ENCODE results near the gene KMT5B.
A peak's percentile ranks its signal among the peaks of the same experiment; 100 is the strongest.

The KMT5B gene

GRCh38 chr11:68149417-68149816, 63.7 kb downstream of the KMT5B start:
- H3K4me1 ChIP-seq (ENCODE audit: control insufficient read depth in 5 of 5, insufficient read depth in 5 of 5, low read length in 5 of 5) = peaks cover 5 to 37% (median 25%) of the 10 kb centered on the region in 5 donors
- no peak overlapping the region for H3K27ac ChIP-seq (ENCODE audit: low read depth, low read length)
- no peak overlapping the region for H3K9ac ChIP-seq (ENCODE audit: low read length in 5 of 5)
- H3K27me3 ChIP-seq (ENCODE audit: control insufficient read depth in 5 of 5, insufficient read depth in 4 of 5, low read length in 5 of 5) = no peaks in the 10 kb centered on the region
- no peaks in the 10 kb centered on the region for H3K9me3 ChIP-seq (ENCODE audit: control insufficient read depth in 5 of 5, low read length in 5 of 5)
- H3K4me3 ChIP-seq (ENCODE audit: low read depth in 1 of 5, low read length in 5 of 5) = no peak overlapping the region
- H3K36me3 ChIP-seq (ENCODE audit: control insufficient read depth in 5 of 5, insufficient read depth in 5 of 5, low read length in 5 of 5) = no peaks in the 10 kb centered on the region

- Histone ChIP-seq H3K9me3 (ENCODE audit: control insufficient read depth in 5 of 5, low read length in 5 of 5) (no peaks in the 10 kb centered on the region), H3K27ac (ENCODE audit: low read depth, low read length) (no peak overlapping the region), H3K9ac (ENCODE audit: low read length in 5 of 5) (no peak overlapping the region), H3K36me3 (ENCODE audit: control insufficient read depth in 5 of 5, insufficient read depth in 5 of 5, low read length in 5 of 5) (no peaks in the 10 kb centered on the region), H3K4me1 (ENCODE audit: control insufficient read depth in 5 of 5, insufficient read depth in 5 of 5, low read length in 5 of 5) (peaks cover 5 to 37% (median 25%) of the 10 kb centered on the region in 5 donors), H3K27me3 (ENCODE audit: control insufficient read depth in 5 of 5, insufficient read depth in 4 of 5, low read length in 5 of 5) (no peaks in the 10 kb centered on the region), H3K4me3 (ENCODE audit: low read depth in 1 of 5, low read length in 5 of 5) (no peak overlapping the region)
These were observed 64.2 kb downstream of the KMT5B start for GRCh38 chr11:68148879-68149278.

GRCh38 chr11:68148071-68148805, 64.9 kb downstream of the KMT5B start:
- Histone ChIP-seq H3K4me3 (ENCODE audit: low read depth in 1 of 5, low read length in 5 of 5) (no peak overlapping the region), H3K9ac (ENCODE audit: low read length in 5 of 5) (no peak overlapping the region), H3K36me3 (ENCODE audit: control insufficient read depth in 5 of 5, insufficient read depth in 5 of 5, low read length in 5 of 5) (no peaks in the 10 kb centered on the region), H3K27me3 (ENCODE audit: control insufficient read depth in 5 of 5, insufficient read depth in 4 of 5, low read length in 5 of 5) (no peaks in the 10 kb centered on the region), H3K27ac (ENCODE audit: low read depth, low read length) (no peak overlapping the region), H3K9me3 (ENCODE audit: control insufficient read depth in 5 of 5, low read length in 5 of 5) (no peaks in the 10 kb centered on the region), H3K4me1 (ENCODE audit: control insufficient read depth in 5 of 5, insufficient read depth in 5 of 5, low read length in 5 of 5) (peaks cover 5 to 36% (median 25%) of the 10 kb centered on the region in 5 donors)

GRCh38 chr11:68146704-68147474, 66.2 kb downstream of the KMT5B start:
- peaks cover 5 to 29% (median 26%) of the 10 kb centered on the region in 5 donors for H3K4me1 ChIP-seq (ENCODE audit: control insufficient read depth in 5 of 5, insufficient read depth in 5 of 5, low read length in 5 of 5)
- H3K9me3 ChIP-seq (ENCODE audit: control insufficient read depth in 5 of 5, low read length in 5 of 5) = no peaks in the 10 kb centered on the region
- no peak overlapping the region for H3K27ac ChIP-seq (ENCODE audit: low read depth, low read length)
- no peaks in the 10 kb centered on the region for H3K36me3 ChIP-seq (ENCODE audit: control insufficient read depth in 5 of 5, insufficient read depth in 5 of 5, low read length in 5 of 5)
- H3K9ac ChIP-seq (ENCODE audit: low read length in 5 of 5) = peak overlapping the region in 2 of 5 donors; percentile 23 to 28
- no peaks in the 10 kb centered on the region for H3K27me3 ChIP-seq (ENCODE audit: control insufficient read depth in 5 of 5, insufficient read depth in 4 of 5, low read length in 5 of 5)
- H3K4me3 ChIP-seq (ENCODE audit: low read depth in 1 of 5, low read length in 5 of 5) = no peak overlapping the region

- peak overlapping the region in 1 of 5 donors; percentile 13 for H3K9ac ChIP-seq (ENCODE audit: low read length in 5 of 5)
- H3K9me3 ChIP-seq (ENCODE audit: control insufficient read depth in 5 of 5, low read length in 5 of 5) = no peaks in the 10 kb centered on the region
- H3K27me3 ChIP-seq (ENCODE audit: control insufficient read depth in 5 of 5, insufficient read depth in 4 of 5, low read length in 5 of 5) = no peaks in the 10 kb centered on the region
- H3K4me1 ChIP-seq (ENCODE audit: control insufficient read depth in 5 of 5, insufficient read depth in 5 of 5, low read length in 5 of 5) = peaks cover 5 to 34% (median 28%) of the 10 kb centered on the region in 5 donors
- no peak overlapping the region for H3K27ac ChIP-seq (ENCODE audit: low read depth, low read length)
- no peaks in the 10 kb centered on the region for H3K36me3 ChIP-seq (ENCODE audit: control insufficient read depth in 5 of 5, insufficient read depth in 5 of 5, low read length in 5 of 5)
- H3K4me3 ChIP-seq (ENCODE audit: low read depth in 1 of 5, low read length in 5 of 5) = no peak overlapping the region
These were observed 67.0 kb downstream of the KMT5B start for GRCh38 chr11:68146010-68146540.

GRCh38 chr11:68145120-68145866, 67.8 kb downstream of the KMT5B start:
- no peaks in the 10 kb centered on the region for H3K27me3 ChIP-seq (ENCODE audit: control insufficient read depth in 5 of 5, insufficient read depth in 4 of 5, low read length in 5 of 5)
- no peak overlapping the region for H3K9ac ChIP-seq (ENCODE audit: low read length in 5 of 5)
- H3K4me1 ChIP-seq (ENCODE audit: control insufficient read depth in 5 of 5, insufficient read depth in 5 of 5, low read length in 5 of 5) = peaks cover 5 to 37% (median 30%) of the 10 kb centered on the region in 5 donors
- no peak overlapping the region for H3K27ac ChIP-seq (ENCODE audit: low read depth, low read length)
- H3K9me3 ChIP-seq (ENCODE audit: control insufficient read depth in 5 of 5, low read length in 5 of 5) = no peaks in the 10 kb centered on the region
- no peaks in the 10 kb centered on the region for H3K36me3 ChIP-seq (ENCODE audit: control insufficient read depth in 5 of 5, insufficient read depth in 5 of 5, low read length in 5 of 5)
- no peak overlapping the region for H3K4me3 ChIP-seq (ENCODE audit: low read depth in 1 of 5, low read length in 5 of 5)

- Histone ChIP-seq H3K27me3 (ENCODE audit: control insufficient read depth in 5 of 5, insufficient read depth in 4 of 5, low read length in 5 of 5) (no peaks in the 10 kb centered on the region), H3K4me1 (ENCODE audit: control insufficient read depth in 5 of 5, insufficient read depth in 5 of 5, low read length in 5 of 5) (peaks cover 5 to 37% (median 23%) of the 10 kb centered on the region in 5 donors)
These were observed 69.8 kb downstream of the KMT5B start for GRCh38 chr11:68143310-68143689.

GRCh38 chr11:68142441-68143309, 70.4 kb downstream of the KMT5B start:
- no peaks in the 10 kb centered on the region for H3K27me3 ChIP-seq (ENCODE audit: control insufficient read depth in 5 of 5, insufficient read depth in 4 of 5, low read length in 5 of 5)
- no peaks in the 10 kb centered on the region for H3K36me3 ChIP-seq (ENCODE audit: control insufficient read depth in 5 of 5, insufficient read depth in 5 of 5, low read length in 5 of 5)
- H3K27ac ChIP-seq (ENCODE audit: low read depth, low read length) = no peak overlapping the region
- no peak overlapping the region for H3K4me3 ChIP-seq (ENCODE audit: low read depth in 1 of 5, low read length in 5 of 5)
- H3K4me1 ChIP-seq (ENCODE audit: control insufficient read depth in 5 of 5, insufficient read depth in 5 of 5, low read length in 5 of 5) = peaks cover 5 to 37% (median 25%) of the 10 kb centered on the region in 5 donors
- H3K9ac ChIP-seq (ENCODE audit: low read length in 5 of 5) = peak overlapping the region in 1 of 5 donors; percentile 2
- no peaks in the 10 kb centered on the region for H3K9me3 ChIP-seq (ENCODE audit: control insufficient read depth in 5 of 5, low read length in 5 of 5)

More at GRCh38 chr11:68143310-68143689, 69.8 kb downstream of the KMT5B start:
- H3K27ac ChIP-seq (ENCODE audit: low read depth, low read length) = no peak overlapping the region
- no peaks in the 10 kb centered on the region for H3K9me3 ChIP-seq (ENCODE audit: control insufficient read depth in 5 of 5, low read length in 5 of 5)
- H3K4me3 ChIP-seq (ENCODE audit: low read depth in 1 of 5, low read length in 5 of 5) = no peak overlapping the region
- no peak overlapping the region for H3K9ac ChIP-seq (ENCODE audit: low read length in 5 of 5)
- H3K36me3 ChIP-seq (ENCODE audit: control insufficient read depth in 5 of 5, insufficient read depth in 5 of 5, low read length in 5 of 5) = no peaks in the 10 kb centered on the region

- Histone ChIP-seq H3K9ac (ENCODE audit: low read length in 5 of 5) (peak overlapping the region in 1 of 5 donors; percentile 2), H3K9me3 (ENCODE audit: control insufficient read depth in 5 of 5, low read length in 5 of 5) (no peaks in the 10 kb centered on the region), H3K4me3 (ENCODE audit: low read depth in 1 of 5, low read length in 5 of 5) (no peak overlapping the region), H3K4me1 (ENCODE audit: control insufficient read depth in 5 of 5, insufficient read depth in 5 of 5, low read length in 5 of 5) (peaks cover 5 to 32% (median 22%) of the 10 kb centered on the region in 5 donors), H3K27me3 (ENCODE audit: control insufficient read depth in 5 of 5, insufficient read depth in 4 of 5, low read length in 5 of 5) (no peaks in the 10 kb centered on the region), H3K27ac (ENCODE audit: low read depth, low read length) (no peak overlapping the region), H3K36me3 (ENCODE audit: control insufficient read depth in 5 of 5, insufficient read depth in 5 of 5, low read length in 5 of 5) (no peaks in the 10 kb centered on the region)
These were observed 71.1 kb downstream of the KMT5B start for GRCh38 chr11:68142028-68142412.
